GM18511 (cell line): ENCODE measurements around the gene MAB21L3.

ENCODE experiments used
- ATAC-seq: cut with Tn5 transposase; IDR thresholded peaks from one replicate; pipeline ENCODE4 v1.9.1; 2021; ENCODE audit warnings: mild to moderate bottlenecking, moderate library complexity; ENCODE audit not compliant: unreplicated experiment

Gene MAB21L3

GRCh38 chr1:116110567-116111523 lies at the start of gene MAB21L3:
Gene MAB21L3, plus strand, starts transcription at chr1:116111399. Its CDS starts 1,217 bp downstream, at chr1:116112616.
- peak; percentile 78 for ATAC-seq

- ATAC-seq: no peak
These were observed 49.0 kb upstream of the MAB21L3 start for GRCh38 chr1:116062201-116062600.

DNA sequence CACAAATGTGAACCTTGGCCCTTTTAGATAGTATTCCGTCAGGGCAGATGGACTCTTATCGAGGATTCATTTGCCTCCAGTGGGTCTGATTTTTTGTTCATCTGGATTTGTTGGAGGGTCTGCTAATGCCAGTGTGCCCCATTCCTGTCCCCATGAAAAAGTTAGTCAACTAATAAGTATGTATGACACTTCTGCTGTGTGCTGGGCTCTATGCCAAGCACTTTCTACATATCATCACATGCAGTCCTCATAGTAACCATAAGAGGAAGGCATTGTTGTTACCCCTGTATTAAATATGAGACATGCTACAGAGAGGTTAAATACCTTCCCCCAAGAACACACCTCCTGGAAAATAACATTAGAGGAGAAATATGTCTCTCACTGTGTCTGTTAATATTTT lies 46.6 kb upstream of the MAB21L3 start:
- ATAC-seq: no peak

DNA sequence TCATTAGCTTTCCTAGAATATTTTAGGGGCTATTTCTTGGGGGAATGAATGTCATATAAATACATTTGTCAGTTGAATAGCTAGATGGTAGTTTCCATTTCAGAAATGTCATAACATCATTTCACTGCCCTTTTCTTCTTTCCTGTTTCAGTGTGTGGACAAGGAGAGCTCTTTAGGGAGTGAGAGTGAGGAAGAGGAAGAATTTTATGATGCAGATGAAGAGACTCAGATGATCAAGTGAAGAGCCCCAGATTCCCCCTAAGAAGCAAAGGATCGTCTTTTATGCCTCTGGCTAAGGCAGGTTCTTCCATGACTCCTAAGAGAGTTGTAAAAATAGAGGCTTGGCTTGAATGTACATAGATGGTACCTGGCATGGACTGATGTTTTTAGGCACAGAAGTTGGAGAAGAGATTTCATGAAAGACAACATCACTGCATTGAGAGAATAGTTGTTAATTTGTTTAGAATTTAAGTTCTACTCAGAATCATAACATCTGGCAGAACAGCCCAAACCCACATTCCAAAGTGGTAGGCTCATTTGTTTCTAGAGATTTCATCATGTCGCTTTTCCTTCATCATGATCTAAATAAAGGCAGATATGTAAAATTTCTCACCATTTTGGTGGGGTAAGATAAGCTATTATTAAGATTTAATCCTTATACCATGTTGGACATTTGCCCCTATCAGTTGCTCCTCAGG lies 44.2 kb upstream of the MAB21L3 start:
- no peak for ATAC-seq

DNA sequence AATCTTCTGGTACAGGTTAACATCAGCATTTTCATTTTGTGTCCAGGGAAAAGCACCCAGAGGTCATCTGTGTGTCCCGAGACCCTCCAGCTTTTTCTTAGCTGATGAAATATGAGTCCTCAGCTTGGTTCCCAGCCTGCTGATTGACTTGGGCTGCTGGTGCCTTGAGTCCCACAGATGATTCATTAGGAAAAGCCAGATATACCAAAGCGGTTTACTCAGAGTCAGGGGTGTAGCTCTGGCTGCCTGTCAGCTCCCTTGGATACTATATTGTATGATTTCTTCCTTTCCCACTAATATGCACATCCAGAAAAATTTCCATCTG lies 43.7 kb upstream of the MAB21L3 start:
- ATAC-seq: no peak

- no peak for ATAC-seq
These were observed 35.6 kb upstream of the MAB21L3 start for GRCh38 chr1:116075575-116075974.

DNA sequence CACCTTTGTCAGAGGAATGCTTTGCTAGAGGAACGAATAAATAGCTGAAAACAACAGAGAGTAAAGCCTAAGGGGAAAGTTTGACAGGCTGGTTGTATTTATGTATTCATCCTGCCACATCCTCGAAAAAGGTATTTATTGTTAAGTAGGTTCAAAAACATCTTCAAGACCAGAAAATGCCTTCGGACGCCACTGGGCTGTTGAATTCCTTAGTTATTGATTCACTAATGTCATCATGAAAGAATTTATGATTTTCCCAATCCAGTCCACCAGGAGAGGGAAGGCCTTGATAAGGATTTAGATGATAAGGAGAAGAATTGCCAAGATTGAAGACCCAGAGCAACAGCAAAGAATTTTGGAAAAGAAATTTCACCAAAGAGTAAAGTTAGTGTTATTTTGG lies 35.2 kb upstream of the MAB21L3 start:
- no peak for ATAC-seq

GRCh38 chr1:116076831-116077230 lies 34.4 kb upstream of the MAB21L3 start:
- ATAC-seq: no peak

GRCh38 chr1:116078699-116079223 lies 32.4 kb upstream of the MAB21L3 start:
- no peak for ATAC-seq

DNA sequence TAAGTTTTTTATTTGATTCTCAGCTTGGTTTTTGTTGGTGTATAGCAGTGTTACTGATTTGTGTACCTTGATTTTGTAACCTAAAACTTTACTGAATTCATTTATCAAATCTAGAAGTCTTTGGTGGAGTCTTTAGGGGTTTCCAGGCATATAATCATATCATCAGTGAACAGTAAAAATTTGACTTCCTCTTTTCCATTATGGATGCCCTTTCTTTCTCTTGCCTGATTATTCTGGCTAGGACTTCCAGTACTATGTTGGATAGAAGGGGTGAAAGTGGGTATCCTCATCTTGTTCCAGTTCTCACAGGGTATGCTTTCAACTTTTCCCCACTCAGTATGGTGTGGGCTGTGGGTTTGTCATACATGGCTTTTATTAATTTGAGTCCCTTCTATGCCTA lies 23.6 kb upstream of the MAB21L3 start:
- no peak for ATAC-seq

DNA sequence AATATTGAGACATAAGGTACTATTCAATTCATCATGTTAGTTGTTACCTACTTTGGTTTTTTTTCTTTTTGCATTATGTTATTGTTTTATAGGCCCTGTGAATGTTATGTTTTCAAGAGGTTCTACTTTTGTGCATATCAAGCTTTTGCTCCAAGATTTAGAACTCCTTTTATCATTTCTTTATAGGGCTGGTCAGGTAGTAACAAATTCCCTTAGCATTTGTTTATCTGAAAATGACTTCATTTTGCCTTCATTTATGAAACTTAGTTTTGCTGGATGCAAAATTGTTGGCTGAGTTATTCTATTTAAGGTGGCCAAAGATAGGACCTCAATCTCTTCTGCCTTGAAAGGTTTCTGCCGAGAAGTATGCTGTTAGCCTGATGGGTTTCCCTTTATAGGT lies 21.3 kb upstream of the MAB21L3 start:
- no peak for ATAC-seq

DNA sequence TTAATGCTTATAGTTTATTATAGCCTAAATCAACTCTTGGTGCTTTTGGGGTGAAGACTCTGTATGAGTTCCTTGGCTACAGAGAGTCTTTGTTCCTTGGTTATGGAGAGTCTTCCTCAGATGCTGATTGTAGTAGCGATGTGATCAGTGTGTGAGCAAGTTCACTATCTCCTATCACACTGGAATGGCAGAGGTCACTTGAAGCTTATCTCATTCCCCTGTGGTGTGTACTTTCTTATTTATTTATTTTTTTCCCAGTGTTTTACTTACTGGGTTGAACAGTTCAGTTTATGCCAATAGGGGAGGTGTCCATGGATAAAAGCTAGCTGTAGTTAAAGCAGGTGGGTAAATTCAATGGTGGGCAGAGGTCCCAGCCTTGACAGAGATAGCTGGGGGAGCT lies 20.1 kb upstream of the MAB21L3 start:
- no peak for ATAC-seq

GRCh38 chr1:116092752-116093489 lies 18.3 kb upstream of the MAB21L3 start:
- no peak for ATAC-seq

DNA sequence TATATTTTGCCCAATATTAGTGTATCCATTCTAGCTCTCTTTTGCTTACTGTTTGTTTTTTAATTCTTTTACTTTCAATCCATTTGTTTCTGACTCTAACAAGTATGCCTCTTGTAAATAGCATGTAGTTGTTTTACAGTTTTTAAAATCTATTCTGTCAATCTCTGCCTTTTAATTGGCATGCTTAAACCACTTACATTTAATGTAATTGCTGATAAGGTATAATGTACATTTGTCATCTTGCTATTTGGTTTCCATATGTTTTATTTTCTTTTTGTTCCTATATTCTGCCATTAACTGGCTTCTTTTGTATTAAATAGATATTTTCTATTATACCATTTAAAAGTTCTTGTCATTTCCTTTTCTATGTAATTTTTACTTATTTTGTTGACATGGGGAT lies 16.2 kb upstream of the MAB21L3 start:
- ATAC-seq: no peak

DNA sequence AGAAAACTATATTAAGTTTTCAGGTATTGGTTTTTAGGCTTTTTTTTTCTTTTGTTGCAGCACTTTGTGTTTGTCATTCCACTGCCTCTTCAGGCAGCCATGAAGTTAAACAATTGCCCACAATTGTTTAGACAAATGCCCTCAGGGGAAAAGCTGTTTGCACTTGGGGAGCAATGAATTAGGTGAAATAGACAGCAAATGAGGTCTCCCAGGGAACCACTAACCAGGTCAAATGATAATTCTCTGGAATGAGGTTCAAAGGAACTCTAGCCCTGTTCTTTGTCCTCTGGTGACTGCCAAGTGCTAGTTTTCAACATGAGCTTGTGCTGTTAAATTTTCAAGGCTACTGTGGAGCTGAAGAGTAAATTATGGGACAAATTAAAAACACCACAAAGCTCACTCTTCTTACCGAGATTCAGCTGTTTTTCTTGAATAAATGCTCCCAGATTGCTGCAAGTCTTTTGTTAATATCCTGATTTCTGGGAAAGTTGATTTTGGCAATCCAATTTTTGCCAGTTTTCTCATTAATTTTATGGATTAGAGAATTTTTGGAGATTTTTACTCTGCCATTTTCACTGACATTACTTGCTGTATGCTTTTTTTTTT lies 15.1 kb upstream of the MAB21L3 start:
- no peak for ATAC-seq

GRCh38 chr1:116097626-116098025 lies 13.6 kb upstream of the MAB21L3 start:
- no peak for ATAC-seq

- ATAC-seq: no peak
These were observed 11.8 kb upstream of the MAB21L3 start for GRCh38 chr1:116099379-116099778.

- ATAC-seq: no peak
These were observed 11.3 kb upstream of the MAB21L3 start for GRCh38 chr1:116099919-116100318.

GRCh38 chr1:116104667-116105066 lies 6.5 kb upstream of the MAB21L3 start:
- ATAC-seq: peak; percentile 64

DNA sequence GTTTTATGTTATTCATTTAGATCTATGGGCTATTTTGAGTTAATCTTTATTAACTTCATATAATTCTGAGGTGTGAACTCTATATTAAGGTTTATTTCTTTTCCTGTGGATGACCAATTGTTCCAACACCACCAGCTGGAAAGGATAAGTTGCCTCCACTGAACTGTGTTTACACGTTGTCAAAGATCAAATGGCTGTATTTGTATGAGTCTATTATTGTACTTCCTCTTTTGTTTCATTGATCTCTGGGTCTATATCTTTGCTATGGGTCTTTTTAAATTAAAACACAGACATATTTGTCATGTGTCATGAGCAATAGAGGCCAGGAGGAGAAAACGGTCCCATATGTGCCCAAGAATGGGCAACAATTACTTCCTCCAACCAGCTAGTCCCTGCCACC lies 5.2 kb upstream of the MAB21L3 start:
- no peak for ATAC-seq

DNA sequence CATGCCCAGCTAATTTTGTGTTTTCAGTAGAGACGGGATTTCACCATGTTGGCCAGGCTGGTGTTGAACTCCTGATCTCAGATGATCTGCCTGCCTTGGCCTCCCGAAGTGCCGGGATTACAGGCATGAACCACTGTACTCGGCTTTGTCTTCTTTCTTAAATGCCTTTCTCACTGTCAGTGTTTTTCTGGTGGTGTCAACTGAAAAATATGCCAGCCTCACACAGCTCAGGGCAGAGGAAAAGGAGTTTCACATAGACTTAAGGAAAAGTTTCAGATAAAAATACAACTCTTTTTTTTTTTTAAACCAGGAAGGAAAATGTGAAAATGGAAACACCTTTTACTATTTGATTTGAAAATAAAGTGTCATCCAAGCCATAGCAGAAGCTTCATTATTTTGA lies 4.6 kb upstream of the MAB21L3 start:
- ATAC-seq: no peak
